M059J (cell line): ENCODE results near the gene SLC28A3. TPM values are rescaled to one million over a fixed set of nuclear protein-coding genes. Genes with fewer than 3 reads are reported as not detected.

Source experiments
- DNase-seq: peaks from one replicate; pipeline ENCODE4 v3.0.0-alpha.2; 2012; ENCODE audit warnings: low read depth
- total RNA-seq: library from RNA; depleted of rRNA; stranded (reverse); fragments of >200 nt; shearing (Covaris generic); gene quantifications from 2 replicates; pipeline ENCODE4 v1.2.3, GENCODE V29; 2014

SLC28A3 gene
- total RNA-seq, 1 experiment from 2014 or later = 0.67 TPM

DNA sequence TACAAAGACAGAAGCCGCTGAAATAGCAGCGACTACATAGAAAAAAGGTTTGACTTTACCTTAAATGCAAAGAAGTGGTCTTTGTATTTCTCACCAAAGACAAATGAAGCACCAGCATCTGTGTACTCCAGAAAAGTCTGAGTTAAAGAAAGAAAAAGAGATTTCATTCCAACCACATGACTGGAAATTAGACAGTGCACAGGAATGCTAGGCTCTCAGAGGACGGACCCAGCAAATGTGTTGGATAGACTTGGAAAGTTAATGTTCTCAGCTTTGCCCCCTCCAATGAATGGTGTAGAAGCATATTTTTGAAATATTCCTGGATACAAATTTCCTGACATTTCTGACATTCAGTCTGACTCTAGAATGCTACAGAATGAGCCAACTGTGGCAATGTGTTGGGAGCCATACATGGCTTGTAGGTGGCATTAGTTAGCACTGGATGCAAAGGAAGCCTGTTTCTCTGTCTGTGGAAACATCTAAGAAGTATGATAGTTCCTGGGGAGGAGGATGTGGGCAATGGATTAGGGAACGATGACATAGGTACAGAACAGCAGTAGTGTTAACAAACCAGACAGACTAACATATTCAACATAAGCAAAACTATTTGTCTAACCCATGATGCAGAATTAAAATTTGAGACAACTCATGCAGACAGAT, 43.3 kb downstream of the SLC28A3 start:
- peak; percentile 67 for DNase-seq

DNA sequence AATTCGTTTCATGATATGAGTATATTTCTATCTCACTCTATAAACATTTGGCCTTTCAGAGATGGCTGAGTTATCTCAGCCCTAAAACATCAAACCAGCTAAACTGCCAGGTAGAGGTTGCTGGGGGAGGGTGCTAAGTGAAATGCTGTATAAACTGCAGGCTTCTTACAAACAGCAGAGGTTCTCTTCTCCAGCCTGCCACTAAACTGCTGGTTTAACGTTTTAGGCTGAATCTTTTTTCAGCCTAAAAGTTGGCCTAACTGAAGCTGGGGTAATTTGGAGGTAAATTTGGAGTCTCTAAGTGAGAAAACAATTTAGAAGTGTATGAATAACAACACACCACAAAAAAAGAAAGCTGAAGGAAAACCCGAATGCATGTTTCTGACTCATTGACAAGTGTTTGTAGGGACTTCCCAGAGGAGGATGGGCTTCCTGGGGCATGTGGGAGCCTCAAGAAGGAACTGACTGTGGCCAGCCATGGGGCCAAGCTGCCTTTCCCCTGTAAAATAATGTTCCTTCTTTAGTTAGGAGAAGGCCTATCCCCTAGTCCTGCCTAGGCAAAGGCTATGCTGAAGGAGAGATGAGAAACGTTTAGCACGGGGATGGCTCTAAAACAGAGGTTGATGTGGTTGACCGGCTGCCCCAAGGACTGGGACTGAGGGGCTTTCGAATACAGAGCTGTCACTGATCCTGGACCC, 44.3 kb downstream of the SLC28A3 start:
- DNase-seq = peak; percentile 79

DNA sequence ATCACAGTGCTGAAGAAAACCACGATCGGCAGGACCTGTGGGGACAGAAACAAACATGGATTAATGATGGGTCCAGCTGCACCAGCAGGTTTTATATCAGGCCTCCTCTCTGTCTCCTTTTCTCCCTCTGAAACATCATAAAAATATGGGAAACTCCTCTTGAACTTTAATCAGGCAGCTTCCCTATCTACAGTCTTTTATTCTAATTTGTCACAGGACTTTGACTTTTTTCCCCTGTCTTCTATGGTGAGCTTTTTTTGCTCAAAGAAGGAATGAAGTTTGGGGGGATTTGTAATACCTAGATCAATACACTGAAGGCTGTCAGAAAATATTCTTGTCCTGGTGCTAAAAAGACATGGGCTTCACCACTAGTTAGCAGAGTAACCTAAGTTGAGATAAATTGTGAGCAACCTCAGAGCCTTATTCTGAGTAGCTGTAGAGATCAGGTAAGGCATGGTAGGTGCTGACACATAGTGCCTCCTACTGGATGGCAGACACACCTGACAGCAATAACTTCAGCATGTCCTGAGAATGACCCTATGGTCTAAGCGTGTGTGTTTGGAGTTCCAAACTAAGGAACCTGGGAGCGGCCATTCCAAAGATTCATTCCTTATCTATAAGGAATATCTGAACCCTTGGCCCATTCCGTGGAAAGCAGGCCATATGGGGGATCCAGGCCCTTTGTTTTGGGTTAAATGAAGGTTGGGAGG, 46.2 kb downstream of the SLC28A3 start:
- no peak for DNase-seq

DNA sequence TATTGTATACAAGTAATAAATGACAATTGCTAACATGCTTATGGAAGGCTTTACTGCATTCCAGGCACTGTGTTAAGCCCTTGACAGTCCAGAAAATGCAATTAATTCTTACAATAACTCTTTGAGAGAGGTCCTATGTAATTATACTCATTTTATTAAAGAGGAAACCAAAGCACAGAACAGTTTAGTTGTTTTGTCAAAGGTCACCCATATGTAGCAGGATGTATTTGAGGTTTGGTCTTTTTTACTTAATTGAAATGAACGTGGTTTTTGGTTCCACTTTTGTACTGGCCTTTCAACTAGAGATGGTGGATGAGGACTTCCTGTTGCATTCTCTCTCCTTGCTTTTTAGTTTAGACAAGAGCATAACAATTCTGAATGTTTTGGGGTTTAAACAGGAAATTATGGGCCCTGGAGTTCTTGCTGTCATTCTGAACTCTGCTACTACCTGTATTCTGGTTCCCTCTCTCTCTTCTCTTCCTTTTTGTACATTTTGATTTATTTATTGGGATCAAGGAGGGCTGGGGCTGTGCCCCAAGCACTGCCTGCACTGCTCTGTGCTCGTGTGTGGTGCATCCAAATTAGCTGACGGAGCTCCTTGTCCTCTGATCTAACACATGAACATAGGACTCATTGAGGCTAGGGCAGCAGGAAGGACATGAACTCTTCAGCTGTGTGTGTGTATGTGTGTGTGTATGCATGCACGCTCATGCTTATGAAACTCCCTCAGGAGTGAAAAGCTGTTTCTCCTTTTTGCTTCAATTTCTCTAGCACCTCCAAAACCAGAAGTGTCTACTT, 47.4 kb downstream of the SLC28A3 start:
- no peak for DNase-seq

DNA sequence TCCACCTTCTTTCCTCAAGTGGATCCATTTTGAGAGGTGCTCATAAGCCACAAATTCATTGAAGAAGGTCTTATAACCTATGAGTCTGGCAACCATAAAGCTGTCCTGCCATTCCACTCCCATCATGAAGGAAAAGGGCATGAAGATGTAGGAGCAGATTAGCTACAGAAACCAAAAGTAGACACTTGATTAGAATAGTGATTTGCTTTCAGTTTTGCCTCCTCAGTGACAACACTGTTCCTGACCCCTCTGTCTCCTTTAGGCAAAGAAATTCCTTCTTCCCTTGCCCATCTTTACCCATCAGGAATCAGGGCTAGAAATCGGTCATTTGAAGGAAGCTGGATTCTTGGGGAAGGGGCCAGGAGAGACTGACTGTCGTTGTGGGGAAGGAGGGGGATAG, 55.2 kb downstream of the SLC28A3 start:
- DNase-seq = no peak

DNA sequence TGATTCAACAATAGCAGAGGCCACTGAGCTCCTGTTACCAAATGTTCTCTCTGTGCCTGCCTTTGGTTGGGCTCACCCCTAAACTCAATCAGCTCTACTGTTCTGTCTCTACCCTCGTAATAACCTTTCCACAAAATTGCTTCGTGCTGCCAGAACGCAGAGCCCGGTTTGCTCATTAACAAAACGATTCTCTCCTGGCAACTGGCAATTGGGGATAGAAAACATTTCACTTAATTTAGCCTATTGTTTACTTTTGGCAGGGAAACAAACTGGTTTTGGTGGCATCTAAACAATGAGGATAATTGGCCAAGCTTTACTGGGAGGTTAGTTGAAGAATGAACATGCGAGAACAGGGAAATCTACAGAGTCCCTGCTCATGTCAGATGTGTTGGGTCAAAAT, 56.6 kb downstream of the SLC28A3 start:
- DNase-seq = no peak

DNA sequence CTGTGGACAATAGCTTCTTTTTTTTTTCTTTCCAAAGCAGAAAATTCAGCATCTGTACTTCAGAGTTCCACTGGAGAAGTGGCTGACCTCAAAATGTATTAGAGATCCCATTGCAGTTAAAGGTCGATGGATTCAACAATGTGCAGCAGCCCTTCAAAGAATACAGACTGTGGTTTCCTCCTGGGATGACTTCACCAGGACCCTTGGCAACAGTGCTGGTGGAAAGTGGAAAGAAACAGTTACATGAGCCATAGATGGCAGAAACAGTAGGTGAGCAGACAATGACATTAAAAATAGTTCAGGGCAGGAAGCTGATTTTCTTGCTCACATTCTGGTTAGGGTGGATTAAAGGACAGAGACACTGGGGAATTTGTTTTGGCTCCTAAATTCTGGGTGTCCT, 62.4 kb downstream of the SLC28A3 start:
- DNase-seq = peak; percentile 87

DNA sequence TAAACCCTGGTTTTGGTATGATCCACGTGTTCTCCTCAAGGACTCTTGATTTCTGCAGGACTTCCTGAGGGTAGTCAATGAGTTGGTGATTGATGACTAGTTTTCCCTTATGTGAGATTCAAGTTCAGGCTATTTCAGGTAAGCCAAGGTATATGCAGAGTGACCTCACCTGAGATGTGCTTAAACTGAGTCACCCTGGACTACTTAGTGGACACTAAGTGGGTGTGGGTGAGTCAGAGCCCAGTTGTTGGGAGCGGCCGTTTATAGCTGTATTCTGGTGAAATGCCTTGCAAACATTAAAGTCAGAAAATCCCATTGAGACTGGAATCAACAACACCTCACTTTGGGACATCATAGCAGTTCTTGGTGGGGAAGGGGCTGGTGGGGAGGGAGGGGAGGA, 62.9 kb downstream of the SLC28A3 start:
- peak; percentile 79 for DNase-seq

DNA sequence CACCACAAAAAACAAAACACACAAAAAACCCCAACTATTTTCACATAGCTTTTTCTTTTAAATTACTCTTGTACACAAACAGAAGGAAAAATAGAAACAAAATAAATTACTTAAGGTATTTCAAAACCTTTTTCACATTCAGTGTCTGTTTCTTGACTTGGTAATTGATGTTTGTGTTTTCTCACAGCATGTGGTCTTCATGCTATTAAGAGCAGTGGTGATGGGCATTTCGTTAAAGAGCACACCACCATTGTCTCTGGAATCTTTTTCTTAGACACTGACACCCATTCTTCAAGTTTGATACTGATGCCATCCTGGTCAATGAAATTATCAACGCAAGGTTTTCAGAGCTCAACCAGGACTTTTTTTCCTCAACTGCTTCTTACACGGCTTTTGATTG, 63.8 kb downstream of the SLC28A3 start:
- DNase-seq = no peak

DNA sequence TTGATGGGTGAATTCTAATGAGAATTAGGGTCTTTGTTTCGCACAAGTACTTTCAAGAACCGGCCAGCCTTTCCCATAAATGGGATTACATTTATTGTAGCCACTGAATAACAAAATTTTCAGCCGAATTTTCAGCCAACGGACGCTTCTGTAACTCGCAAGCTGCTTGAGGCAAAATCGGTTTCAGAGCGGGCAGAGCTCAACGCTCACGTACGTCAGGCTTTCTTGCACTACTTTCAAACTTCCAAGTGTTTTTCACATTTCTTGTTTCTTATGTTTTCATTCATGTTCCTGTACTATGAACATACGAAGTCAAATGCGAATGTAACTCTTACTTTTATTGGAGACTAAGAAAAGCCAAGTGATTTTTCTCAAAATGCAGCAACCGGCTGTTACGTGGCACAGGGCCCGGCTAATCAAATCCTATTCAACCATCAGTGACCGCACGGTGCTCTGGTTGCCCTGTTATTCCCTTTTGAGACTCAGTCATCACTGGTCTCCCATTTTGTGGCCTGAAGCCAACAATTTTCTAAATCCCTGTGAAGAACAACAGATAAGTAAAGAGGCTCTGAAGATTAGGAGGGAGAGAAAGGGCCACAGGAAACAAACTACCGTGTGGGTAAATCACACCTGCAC, 68.5 kb downstream of the SLC28A3 start:
- DNase-seq = peak; percentile 51

DNA sequence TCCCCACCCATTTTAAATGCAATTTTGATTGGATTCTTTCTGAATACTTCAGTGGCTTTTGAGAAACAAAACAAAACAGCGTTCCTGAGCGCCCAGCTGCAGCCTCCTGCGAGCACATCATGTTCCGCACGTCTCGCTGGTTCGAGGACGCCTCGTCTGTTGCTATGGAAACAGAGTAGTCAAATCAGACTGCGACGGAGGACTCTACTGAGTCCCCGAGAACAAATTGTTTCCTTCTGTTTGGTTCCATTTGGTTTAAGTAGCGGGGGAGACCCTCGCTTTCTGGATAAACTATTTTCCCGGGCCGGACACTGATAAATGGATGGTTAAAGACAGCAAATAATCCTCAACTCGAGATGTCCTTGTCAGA, 69.0 kb downstream of the SLC28A3 start:
- DNase-seq = peak; percentile 86

DNA sequence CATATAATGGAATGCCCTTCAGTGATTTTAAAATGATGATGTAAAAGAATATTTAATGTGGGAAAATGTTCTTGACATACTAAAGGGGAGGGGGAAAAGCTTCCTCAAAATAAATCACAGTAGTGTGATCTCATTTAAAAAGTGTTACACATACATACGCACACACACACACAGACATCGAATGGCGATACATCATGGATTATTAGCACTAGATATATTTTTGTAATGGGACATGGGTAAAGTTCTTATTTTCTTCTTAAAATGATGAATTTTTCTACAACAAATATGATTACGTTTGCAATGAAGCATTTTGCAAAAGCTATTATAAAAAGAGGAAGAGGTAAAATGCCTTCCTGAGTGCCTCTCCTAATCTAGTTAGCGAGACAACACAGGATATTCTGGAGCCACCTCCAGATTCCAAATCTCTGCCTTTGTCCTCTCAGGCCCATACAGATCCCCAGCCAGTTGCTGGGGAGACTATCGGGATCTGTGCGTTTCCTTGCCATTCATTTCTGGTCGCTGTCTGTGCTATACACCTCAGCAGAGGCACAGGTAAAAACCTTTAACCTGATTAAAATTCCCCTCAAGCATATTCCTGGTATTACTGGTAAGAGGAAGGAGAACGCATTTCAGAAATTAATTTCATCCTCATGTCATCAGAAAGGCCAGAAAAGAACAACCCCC, 69.6 kb downstream of the SLC28A3 start:
- DNase-seq = no peak

DNA sequence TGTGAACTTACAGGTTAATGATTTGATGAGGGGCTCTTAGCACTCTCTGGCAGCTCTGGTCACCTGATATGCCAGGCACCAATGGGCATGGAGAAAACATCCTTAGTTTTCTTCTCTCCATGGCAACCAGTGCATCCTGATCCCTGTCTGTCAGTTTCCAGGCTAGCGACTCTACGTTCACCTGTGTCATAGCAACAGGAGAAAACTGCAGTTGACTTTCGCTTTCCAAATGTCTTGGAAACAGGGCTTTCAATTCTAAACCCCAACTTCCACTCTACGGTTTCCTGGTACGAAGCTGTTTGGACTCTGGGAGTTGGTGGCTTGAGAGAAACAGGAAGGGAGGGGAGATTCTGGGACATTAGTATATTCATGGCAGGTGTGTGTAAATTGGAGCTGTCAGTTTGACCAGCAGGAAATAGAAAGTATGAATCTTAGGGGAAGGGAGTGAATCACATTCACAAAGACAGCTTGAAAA, 74.4 kb downstream of the SLC28A3 start:
- DNase-seq = peak; percentile 62

DNA sequence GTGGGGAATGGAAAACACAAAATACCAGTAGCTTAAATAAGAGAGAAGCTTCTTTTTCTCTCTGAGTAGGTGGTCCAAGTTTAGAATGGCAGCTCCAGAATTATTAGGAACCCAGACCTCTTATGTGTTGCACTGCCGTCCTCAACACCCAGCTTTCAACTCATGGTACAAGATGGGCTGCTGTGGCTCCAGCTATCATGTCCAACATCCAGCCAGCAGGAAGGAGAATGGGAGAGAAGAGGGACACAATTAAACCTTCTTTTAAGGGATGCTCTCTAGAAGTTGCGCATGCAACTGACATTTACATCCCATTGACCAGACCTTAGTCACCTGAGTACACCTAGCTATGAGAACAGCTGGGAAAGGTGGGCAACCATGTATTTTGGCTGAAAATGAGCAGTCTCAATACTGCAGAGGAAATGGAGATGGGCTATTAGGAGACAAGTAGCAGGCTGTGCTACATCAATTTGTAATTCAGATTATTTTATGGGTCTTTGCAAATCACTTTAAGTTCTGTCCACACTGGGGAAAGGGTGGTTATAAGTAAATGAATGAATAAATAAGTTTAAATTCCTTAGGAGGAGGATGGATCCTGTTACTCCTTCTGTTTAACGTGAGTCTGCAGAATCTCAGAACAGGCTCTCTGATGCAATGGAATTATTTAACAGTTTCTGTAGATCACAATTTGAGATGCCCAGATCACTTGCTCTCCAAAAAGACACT, 76.1 kb downstream of the SLC28A3 start:
- no peak for DNase-seq

DNA sequence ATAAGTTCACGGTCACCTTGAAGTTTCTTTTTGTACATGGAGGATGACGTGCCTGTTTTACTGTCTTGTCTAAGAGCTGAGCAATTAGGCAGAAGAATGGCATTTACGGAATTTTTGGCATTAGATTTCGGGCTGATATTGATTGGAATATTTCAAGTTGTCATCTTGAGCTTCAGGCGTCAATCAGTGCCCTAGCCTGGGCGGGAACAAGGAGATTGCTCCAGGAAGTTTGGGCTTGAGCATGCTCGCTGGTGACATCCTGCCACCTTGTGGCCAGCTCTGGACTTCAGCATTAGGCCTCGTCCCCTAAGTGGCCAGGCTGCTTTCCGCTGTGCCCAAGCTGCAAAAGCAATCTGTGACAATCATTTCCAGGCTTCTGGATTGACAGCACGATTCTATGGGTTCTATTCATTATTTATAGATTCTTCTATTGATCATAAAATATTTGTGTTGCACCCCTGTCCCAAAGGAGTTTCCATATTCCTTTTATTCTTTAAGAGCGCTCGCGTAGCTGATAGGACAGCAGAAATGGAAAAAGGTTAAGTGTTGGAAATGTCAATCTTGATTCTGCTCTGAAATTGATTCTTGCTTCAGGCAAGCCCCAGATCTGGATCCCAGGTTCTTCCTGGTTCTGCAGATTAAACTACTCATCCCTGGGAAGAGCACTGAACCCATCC, 79.3 kb downstream of the SLC28A3 start:
- peak; percentile 82 for DNase-seq

DNA sequence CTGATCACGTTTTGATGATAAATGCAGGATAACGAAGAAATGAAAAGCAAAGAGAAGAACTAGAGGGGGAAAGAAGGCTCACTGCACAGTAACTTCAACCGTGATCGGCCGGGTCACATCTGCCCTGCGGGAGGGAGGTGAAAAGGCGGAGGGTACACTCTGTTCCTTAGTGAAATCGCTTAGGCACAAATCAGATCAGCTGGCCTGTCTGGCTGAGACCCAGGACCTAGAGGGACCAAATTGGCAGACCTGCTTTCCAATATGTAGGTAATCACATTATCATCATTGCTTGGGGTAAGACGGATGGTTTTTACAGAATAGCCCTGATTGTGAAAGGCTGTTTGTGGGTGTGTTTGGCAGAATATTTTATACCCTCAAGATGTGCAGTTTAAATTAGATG, 82.2 kb downstream of the SLC28A3 start:
- DNase-seq = no peak

DNA sequence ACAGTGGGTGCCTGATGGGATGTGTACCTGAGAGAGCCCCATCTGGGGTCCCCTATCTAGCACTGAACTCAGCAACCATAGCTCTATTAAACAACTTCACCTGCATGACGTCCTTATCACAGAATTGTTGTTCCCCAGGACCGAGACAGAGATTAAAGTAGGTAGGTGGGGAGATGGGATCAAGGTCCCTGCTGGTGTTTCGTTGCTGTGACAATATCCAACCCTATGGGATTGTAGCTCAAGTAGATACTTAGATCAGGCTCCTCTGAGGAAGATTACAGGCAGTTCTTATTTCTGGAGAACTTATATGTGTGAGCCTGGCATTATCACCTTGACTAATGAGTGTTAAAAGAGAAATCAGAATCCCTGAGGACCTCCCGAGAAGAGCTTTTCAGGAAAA, 84.9 kb downstream of the SLC28A3 start:
- no peak for DNase-seq

DNA sequence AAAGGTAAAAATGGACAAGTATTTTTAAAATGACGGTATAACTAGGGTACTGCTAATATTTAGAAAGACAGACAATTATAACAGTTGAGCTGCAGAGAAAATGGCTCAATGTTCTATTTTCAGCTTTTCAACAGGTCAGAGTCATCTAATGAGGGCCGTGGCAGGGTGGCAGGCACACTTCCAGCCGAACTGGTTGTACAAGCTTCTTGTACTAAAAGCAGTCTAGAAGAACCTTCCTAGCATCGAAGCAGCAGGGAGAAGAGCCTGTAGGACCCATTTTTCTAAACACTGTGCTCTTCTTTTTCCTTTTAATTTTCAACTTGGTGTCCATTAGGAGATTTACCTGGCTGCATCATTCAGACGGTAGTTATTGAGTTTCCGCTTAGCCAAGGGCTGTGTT, 85.6 kb downstream of the SLC28A3 start:
- DNase-seq = no peak

DNA sequence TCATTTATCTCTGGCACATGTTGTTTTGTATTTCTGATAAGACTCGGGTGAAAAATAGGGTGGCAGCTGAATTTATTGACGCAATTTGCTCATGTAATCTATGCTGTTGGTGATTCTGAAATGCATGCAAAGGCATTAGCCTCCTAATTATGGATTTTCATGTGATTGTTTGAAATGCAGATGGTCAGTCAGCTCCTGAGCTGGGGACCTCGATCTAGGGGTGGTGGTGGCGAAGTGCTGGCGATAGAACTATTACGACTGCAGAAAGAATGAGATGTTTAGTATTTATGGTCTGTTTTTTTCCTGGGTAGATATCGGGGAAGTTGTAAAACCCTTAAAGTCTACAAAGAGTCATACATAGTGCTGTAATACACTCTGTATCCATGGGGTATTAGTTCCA, 88.6 kb downstream of the SLC28A3 start:
- no peak for DNase-seq
